ENCODE measurements around the gene GRHL1.

The GRHL1 gene

DNA sequence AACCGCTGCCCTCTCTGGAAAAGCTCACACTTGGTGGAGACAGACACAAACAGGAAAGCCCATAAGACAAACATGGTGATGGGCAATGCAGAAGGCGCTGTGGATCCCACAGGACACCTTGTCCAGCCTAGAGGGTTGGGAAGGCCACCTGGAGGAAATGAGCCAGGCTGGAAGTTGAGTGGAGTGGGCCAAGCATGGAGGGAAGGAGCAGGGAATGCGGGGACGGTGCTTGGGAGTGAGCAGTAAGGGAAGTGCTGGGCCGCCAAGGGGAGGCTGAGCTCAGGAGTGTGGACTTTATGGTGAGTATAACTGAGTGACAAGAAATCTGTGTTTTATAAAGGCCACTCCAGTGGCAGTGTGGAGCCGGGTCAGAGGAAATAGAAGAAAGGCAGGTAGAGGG is 2.8 kb upstream of the GRHL1 start:
- intact Hi-C loops (cut with DNase I): no loop called here

DNA sequence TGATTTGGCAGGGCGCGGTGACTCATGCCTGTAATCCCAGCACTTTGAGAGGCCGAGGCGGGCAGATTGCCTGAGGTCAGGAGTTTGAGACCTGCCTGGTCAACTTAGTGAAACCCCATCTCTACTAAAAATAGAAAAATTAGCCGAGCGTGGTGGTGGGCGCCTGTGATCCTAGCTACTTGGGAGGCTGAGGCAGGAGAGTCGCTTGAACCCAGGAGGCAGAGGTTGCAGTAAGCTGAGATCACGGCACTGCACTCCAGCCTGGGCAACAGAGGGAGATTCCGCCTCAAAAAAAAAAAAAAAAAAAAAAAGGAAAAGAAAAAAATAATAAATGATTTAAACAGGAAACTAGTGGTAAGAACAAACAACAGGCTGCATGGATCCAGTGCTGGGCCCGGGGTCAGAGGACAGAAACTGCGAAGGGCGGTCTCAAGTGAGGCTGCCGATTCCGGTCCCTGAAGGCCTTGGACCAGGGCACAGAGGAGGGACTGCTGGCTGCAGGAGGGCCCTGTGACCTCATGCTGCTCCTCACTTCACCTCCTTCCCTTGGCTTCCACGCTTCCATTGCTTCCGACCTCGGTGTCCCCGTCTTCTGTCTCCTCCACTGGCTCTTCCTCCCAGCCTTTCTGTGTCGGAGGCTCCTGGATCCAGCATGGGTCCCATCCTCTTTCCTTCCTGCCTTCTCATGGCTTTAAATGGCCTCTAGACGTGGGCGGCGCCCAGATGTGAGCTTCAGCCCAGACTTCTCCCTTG is 2.1 kb upstream of the GRHL1 start:
- intact Hi-C loops (cut with DNase I): no loop called here
- DNase-seq: no peak

More for the DNA sequence above, 2.8 kb upstream of the GRHL1 start:
- no peak for DNase-seq

DNA sequence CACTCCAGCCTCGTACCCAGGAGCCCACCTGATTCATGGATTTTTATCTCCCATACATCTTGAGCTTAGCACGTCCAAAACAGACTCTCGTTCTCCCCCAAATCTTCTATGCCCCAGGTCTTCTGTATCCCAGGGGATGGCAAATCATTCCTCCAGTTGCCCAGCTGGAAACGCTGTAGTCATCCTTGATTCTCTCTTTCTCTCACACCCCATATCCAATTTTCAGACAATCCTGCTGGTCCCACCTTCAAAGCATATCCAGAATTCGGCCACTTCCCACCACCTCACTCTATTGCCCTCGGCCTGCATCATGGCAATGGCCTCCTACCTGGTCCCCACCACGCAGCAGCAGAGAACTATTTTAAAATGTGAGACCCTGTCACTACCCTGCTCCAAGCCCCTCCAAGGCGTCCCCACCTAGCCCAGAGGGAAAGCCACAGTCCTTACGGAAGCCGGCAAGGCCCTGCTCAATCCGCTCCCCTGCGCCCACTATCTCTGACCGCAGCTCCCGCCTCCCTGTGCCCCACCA is 1.4 kb upstream of the GRHL1 start:
- intact Hi-C loops (cut with DNase I): loop anchor here (5.0 kb wide), 1 partner anchor 108 kb away; the partner anchor contains the start of gene TAF1B
- no peak for DNase-seq

DNA sequence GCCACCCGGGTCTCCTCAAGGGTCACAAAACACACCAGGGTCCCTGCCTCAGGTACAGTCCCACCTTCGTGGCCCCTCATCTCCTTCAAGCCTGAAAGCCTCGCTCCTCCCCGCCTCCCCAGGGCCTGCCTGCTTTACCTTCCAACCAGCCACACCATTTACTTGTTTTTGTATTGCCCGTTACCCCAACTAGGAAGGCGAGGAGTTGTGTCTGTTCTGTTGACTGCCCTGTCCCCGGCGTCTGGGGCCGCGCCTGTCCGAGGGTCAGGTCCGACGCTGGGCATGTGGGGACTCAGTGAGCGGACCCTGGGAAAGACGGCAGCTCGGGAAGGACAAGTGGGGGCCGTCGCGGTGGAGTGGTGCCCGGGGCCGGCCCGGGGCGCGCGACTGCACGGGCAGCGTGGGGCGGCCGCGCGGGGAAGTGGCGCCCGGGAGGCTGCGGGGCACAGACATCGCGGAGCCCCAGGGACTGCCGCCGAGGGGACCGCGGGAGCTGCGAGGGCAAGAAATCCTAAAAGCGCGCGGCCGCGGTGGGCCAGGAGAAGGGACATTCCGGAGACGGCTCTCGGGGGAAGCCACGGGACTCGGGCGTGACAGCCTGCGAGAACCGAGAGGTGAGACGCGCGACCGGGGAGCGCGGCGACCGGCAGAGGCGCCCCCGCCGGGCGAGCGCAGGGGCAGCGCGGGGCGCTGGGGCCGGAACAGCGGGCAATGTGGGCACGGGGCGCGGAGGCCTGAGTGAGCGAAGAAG is 797 bp upstream of the GRHL1 start:
- intact Hi-C loops (cut with DNase I): loop anchor here (5.0 kb wide), 1 partner anchor 108 kb away; the partner anchor contains the start of gene TAF1B
- peak in 5 of 10 donors; percentile 27 to 87 (median 37) for DNase-seq

DNA sequence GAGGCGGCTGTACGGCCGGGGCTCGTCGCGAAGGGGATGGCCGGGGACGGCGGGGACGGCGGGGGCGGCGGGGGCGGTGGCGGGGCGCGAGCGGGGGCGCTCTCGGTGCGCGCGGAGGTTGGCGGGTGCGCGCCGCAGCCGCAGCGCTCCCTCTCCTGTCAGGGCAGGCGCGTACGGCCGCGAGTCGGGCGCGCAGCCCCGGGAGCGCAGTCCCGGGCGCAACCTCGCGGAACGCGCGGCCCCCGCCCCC is 296 bp upstream of the GRHL1 start:
- no peak for DNase-seq
- intact Hi-C loops (cut with DNase I): loop anchor here (5.0 kb wide), 1 partner anchor 109 kb away; the partner anchor contains the start of gene TAF1B

DNA sequence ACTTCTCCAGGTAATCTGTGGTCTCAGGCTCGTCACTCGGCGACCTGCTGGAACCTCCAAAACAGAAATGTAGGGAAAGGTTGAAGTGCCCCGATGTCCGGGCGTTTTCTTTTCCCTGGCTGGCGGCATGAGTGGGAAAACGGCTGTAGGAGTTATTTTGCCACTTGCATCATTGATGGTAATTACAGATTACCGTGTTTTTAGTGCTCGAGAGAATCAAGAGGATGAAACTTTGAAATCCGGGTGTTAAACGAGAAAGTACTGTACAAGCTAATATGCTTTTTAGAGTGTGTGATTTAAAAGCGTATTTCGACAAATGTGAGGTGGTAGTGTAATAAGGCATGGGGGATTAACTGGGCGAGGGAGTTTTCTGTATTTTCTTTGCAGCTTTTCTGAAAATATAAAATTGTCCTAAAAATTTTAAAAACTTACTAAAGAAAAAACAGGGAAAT is 819 bp downstream of the GRHL1 start:
- no peak for DNase-seq
- intact Hi-C loops (cut with DNase I): loop anchor here (5.0 kb wide), 1 partner anchor 110 kb away; the partner anchor contains the start of gene TAF1B

DNA sequence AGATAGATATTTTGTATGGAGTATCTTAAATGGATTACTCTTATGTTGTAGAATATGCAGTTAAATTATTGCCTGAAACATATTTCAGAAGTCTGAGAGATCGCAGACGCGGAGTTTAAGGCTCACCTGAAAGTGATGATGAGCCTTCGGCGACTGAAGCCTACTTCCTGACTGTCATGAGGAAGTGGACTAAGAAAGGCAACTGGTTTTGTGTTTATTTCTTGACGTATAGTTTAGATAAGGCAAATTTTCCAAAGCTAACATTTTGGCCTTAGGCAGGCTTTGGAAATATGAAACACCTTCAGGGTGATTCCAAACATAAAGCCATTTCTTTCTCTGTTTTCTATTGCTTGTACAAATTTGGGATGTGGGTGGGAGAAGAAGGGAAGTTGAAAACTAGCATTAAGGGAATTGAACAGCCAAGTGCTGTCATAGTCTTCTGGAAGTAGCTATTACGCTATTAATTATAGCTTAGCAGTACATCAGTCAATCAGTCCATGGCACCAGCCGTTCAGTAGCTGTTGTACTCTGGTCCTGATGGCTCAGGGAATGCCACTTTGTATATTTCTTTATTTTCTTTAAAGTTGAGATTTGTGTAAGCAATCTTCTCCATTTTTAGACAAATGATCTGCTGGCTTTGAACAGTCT is 1.5 kb downstream of the GRHL1 start:
- DNase-seq: no peak
- intact Hi-C loops (cut with DNase I): loop anchor here (5.0 kb wide), 1 partner anchor 111 kb away; the partner anchor contains the start of gene TAF1B

DNA sequence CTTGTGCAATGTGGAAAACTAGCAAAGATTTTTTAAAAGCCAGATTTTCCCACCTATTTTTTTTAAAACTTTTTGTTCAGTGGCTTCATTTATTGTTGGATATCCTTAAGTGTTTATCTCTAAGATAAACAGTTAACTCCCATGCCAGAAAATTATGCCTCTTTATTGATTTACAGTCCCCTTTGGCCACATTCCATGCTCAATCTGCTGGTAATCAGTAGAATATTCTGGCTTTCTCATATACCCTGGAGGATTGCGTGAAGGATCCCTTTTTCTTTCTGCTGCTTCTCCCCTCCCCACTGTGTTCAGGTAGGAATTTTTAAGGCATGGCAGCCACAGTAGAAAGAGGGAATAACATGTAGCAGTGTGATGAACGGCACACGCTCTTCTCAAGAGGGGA is 2.6 kb downstream of the GRHL1 start:
- intact Hi-C loops (cut with DNase I): loop anchor here (5.0 kb wide), 1 partner anchor 112 kb away; the partner anchor contains the start of gene TAF1B
- no peak for DNase-seq

DNA sequence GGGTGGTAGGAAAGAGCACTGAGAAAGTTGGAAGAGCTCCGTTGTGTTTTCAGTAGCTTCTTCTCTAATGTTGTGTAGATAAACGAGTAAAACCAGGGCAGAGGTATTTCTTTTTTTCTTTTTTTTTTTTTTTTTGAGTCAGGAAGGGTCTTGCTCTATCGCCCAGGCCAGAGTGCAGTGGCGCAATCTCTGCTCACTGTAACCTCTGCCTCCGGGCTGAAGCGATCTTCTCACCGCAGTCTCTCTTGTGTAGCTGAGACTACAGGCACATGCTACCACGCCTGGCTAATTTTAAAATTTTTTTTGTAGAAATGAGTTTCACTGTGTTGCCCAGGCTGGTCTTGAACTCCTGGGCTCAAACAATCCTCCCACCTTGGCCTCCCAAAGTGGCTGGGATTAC is 6.6 kb downstream of the GRHL1 start:
- DNase-seq: no peak
- intact Hi-C loops (cut with DNase I): no loop called here

DNA sequence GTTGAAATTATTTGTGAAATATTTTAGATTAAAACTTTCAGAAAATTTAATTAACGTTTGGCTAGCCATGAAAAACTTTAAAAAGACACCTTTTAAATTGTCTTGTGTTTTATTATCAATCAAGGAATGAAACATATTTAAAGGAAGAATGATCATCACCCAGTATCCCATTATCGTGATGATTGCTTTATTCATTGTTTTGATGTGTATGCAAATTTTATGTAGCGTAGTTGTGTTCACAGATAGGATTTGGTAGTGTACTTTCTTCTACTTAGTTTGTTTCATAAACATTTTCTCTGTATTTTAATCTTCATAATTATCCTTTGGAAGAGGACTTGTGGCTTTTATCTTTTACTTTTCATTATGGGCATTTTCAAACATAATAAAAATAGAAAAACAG is 7.8 kb downstream of the GRHL1 start:
- DNase-seq: no peak
- intact Hi-C loops (cut with DNase I): no loop called here

DNA sequence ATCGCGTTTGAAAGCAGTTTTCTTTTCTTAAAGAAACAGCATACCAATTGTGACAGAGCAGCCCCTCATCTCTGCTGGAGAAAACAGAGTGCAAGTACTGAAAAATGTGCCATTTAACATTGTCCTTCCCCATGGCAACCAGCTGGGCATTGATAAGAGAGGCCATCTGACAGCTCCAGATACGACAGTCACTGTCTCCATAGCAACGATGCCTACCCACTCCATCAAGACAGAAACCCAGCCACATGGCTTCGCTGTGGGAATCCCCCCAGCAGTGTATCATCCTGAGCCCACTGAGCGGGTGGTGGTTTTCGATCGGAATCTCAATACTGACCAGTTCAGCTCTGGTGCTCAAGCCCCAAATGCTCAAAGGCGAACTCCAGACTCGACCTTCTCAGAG is 9.5 kb downstream of the GRHL1 start:
- peak in 1 of 10 donors; percentile 22 for DNase-seq
- intact Hi-C loops (cut with DNase I): no loop called here

DNA sequence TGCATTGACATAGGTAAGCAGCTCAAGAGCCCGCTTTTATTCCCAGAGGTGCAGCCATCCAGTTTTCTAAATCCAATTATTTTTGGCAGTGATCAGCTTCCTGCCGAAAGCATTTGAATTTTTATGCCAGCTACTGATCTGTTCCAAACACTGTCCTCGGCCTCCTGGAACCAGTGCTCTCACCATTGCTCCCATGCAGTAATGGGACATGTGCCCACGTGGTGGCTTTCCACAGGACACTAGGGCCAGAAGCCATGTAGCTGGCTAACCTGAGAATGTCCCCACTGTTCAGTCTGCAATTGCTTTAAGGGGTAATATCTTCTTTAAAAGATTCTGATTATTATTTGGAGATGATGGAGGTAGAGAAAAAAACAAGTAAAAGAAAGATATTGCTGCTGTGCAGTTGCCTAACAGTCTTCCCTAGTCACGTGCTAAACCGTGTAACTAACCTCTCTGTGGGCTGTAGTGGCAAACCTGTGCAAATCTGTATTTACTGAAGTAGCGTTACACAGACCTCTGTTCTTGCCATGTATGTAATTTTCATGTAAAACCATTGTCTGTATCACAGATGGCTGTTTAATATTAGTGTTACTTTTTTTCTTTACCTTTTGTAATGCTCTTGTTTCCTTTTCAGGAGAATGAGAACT is 13.0 kb downstream of the GRHL1 start:
- DNase-seq: no peak
- intact Hi-C loops (cut with DNase I): no loop called here

DNA sequence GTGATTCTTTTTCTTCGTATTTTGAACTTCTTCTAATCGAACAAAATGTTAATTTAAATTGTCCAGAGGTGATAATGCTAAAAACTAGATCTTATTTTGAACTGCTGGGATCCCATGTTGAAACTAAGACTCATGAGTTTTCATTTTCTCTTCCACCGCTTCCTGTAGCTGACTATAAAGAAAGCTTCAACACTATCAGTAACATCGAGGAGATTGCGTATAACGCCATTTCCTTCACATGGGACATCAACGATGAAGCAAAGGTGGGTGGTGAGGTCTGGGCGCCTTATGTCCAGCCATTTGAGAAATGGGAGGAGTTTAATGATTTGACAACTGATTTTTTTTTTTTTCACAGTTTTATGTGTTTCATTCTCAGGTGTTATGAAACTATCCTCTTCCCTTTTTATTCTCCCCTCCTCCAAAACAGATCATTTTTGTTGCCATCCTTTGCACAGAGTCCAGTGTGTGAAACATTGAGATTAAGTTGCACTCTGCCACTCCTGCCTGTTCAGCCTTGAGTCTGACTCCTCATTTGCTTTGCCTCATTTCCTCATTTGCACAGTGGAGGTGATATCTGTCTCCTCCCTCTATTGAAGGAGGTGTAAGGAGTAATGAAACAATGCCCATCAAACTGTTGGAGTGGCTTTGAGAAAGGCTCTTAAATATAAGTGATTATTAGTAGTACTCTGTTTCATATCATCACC is 13.8 kb downstream of the GRHL1 start:
- intact Hi-C loops (cut with DNase I): no loop called here
- DNase-seq: no peak

DNA sequence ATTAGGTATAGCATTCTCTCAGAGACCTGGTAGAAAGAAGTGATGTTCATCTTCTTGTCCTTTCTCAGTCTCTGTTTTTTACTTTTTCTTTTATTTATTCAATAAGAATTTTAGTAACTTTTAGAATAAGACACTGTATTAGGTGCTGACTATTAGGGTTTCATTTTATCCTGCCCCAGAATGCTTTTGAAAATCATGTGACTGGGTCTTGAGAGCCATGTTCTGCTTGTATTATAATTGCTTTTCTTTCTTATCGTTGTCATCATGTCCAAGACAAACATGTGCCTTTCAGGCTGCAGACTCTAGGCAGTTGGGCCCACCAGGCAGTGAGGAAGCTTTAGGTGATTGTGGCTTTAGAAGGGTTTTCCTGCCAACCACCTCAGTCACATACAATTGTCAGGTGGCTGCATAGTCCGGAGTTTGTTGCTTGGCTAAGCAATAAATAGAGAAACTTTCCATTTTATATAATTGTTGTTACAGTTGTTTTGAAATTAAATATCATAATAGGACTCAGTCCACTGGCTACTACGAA is 15.1 kb downstream of the GRHL1 start:
- intact Hi-C loops (cut with DNase I): no loop called here
- no peak for DNase-seq

DNA sequence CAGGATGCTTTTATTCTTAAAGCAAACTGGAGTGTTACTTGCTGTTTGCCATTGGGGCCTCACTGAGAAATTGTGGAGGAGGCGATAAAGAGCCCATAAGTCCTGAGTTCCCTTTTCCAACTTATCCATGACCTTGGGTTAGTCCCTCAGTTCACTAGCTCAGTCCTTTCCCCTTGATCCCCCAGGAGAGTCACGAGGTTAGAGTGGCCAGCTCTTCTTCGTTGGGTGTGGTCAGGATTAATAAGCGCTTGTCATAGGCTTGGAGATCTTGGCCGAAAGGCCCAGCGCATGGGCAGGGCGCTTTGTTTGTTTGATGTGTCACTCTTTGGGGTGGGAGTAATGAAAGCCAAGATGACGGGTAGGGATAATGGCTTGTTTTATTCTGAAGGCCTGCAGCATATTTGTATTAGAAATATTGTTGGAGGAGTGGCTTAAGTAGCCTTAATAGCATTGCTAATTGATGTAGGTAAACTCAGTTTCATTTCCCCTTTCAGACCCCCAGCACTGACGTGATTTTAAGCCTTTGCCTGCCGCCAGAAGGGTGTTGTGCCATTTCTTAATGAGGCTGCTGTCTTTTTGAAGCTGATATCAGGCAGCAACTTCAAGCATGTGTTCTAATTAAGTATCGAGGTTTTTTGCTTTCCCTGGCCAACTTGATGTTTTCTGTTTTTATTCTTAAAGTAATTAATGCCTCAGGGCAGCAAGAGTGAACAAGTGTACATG is 15.7 kb downstream of the GRHL1 start:
- DNase-seq: no peak
- intact Hi-C loops (cut with DNase I): no loop called here

DNA sequence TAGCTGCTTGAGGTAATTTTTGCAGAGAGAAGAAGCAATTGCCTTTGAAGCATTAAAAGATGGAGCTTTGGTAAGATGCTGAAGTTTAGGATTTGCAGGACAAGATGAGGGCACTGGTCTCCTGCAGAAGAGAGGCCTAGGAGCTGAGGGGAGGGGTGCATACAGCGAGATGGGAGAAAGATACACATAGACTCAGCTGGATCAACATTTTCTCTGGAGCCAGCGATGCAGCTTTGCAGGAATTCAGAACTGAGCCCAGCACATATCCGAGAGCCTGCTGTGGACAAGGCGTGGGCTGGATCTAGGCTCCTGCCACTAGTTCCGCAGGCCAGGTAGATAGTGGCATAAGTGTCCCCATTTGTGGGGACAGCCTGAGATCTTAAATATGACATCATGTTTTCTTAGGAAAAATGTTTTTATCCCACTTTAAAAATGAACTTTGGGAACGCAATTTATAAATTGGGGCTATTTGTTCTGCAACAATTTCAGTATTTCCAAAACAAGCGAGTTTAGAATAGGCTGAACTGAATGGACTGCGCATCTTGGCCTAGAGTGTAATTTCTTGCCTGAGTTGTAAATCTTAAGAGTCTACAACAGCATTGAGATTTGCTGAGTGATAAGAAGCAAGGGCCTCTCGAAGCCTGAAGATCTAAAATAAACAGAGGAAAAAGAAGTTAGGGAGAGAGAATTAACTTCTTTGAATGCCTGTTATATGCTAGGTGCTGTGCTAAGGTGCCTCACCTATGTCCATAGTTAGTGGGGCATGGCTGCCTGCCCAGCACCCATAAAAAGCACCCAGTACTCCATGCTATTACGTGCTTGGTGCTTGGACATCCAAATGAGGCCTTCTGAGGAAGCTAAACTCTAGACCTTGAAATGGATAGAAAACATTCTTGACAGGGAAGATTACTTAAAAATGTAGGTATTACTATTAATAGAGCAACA is 17.3 kb downstream of the GRHL1 start:
- intact Hi-C loops (cut with DNase I): no loop called here
- no peak for DNase-seq

DNA sequence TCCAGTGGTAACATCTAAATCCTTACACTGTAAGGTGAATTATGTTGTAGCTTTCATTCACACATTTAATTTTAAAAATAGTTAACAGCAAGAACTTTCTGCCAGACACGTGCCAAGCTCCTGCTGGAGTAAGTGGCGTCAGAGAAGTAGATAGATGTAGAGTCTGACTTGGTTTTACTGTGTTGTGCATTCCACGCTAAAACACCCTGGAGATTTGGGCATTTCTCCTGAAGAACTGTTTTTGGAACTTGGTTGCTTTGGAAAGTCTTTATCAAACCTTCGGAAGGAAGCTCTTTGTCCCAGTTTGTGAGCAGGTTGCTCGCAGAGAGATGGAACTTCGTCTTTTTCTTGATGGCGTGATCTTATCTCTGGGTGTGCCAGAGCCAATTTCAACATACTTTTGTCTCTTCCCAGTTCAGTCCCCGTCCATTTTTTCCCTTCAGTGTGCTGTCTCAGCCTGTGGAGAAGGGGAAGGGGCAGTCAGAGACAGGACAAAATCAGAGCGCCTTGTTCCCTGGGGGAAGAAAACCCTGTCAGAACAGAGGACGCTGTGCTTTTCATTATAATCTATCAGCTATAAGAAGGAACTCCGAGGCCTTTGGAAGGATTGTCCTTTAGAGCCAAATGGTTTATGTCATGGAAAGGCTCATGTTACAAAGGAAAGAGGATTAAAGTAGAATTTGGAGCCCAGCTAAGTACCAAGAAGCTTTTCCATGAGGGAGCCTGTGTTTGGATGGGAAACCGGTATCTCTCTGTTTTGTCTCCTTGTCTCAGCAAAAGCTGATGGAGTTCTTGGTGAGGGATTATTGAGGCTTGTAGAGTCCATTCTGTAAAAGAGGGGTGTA is 18.9 kb downstream of the GRHL1 start:
- DNase-seq: no peak
- intact Hi-C loops (cut with DNase I): no loop called here
